HFF-Myc (cell line): Measurements from ENCODE around the gene SOSTDC1.
A peak's percentile ranks its signal among the peaks of the same experiment; 100 is the strongest.
"Not testable (repeated sequence)": the region's sequence is repeated elsewhere in the genome, so short reads cannot be mapped to it uniquely, and the experiment has no call there.

ENCODE experiments used
- DNase-seq: peaks from one replicate; pipeline ENCODE4 v3.0.0-alpha.2; 2011; ENCODE audit warnings: low read depth; ENCODE audit errors: extremely low read depth
- H3K4me3 ChIP-seq: replicated peaks from 2 replicates; pipeline ENCODE4 v1.5.1; 2011; ENCODE audit warnings: low read depth, mild to moderate bottlenecking, control low read depth, low read length
- CTCF ChIP-seq: IDR thresholded peaks from 2 replicates; pipeline ENCODE4 v1.5.1; 2012; ENCODE audit warnings: mild to moderate bottlenecking, low read depth, low read length, control low read depth; ENCODE audit errors: missing control alignments

SOSTDC1 gene

DNA sequence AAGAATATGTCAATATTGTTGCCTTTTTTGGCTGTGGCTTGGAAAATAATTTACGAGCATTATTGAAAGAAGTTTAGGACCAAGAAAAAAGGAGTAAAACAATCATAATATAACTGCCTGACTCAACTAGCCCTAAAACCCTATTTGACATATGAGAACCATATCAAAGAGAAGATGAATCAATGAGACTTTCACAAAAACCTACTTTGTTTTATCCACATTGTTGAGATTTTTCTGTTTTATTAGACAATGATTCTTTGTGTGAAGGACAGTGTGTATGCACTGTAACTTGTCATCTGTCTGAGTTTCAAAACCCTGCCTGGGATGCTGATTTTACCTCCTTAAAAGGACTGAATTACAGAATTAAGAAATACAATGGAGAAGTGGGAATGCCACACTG is 19.0 kb downstream of the SOSTDC1 start:
- no peak for TF ChIP-seq CTCF
- no peak overlapping the region for H3K4me3 ChIP-seq
- no peak for DNase-seq

DNA sequence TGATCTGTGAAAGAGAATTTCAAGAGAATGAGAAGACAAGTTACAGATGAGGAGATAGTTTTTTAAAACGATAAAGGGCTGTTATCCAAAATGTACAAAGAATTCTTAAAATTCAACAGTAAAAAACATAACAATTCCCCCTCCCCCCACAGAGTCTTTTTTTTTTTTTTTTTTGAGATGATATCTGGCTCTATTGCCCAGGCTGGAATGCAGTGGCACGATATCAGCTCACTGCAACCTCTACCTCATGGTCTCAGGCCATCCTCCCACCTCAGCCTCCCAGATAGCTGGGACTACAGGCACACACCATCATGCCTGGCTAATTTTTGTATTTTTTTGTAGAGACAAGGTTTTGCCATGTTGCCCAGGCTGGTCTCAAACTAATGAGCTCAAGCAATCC is 21.7 kb downstream of the SOSTDC1 start:
- DNase-seq, H3K4me3 ChIP-seq: not testable (repeated sequence)

GRCh38 chr7:16438988-16439387 is 26.6 kb downstream of the SOSTDC1 start:
- no peak for TF ChIP-seq CTCF
- no peak overlapping the region for H3K4me3 ChIP-seq
- DNase-seq: no peak

DNA sequence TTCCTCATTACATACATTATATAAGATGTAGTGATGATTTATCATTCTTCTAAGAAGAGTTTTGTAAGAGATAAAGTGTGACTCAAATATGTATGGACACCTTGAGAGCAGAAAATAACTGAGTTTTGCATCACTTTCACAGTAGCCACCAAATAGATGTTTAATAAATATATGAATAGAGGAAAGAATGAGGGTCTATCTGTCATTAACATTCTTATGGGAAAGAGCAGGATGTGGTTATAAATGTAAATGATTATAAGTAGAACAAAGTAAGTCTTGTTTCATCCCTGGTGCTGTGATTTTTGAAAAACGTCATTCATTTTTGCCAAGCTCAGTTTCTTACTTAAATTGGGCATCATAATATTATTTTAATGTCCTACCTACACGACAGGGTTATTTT is 29.2 kb downstream of the SOSTDC1 start:
- DNase-seq: no peak
- TF ChIP-seq CTCF: no peak
- H3K4me3 ChIP-seq: no peak overlapping the region

DNA sequence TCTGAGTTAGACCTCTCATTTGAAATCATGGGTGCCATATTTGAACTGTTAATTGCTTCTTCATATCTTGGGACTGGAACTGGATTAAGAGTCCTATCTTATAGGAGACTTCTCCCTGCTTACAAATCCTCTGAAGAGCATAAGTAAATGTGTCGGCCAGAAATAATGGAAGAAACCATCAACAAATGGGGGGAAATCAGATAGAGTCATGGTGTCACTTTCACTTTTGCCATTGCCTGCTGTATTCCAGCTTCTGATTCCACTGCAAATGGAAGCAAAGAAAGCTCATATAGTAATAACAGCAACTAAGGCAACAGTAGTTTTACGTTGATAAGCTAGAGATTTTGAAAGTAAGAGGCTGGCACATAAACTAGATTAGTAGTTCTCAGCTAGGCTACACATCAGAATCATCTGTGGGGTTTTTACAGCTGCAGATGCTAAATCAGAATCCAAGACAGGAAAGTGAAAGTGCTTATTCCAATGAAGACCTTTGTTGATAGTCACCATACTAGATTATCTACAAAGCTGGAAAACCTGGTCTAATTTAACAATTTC is 31.9 kb downstream of the SOSTDC1 start:
- no peak for TF ChIP-seq CTCF
- no peak for DNase-seq
- H3K4me3 ChIP-seq: no peak overlapping the region

DNA sequence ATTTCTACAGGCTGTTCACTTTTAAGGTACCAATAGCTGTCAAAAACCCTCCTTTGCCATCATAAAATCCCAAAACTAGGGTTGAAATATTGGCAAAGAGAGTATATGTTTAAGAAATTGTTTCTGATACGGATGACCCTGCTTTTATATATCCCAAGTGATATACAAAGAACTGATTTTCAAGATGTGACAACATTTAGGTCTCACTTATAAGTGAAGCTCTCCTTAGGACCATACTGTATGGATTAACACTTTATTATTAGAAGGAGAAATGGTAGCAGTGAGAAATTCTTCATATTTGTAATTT is 33.2 kb downstream of the SOSTDC1 start:
- no peak for DNase-seq
- no peak for TF ChIP-seq CTCF
- no peak overlapping the region for H3K4me3 ChIP-seq

DNA sequence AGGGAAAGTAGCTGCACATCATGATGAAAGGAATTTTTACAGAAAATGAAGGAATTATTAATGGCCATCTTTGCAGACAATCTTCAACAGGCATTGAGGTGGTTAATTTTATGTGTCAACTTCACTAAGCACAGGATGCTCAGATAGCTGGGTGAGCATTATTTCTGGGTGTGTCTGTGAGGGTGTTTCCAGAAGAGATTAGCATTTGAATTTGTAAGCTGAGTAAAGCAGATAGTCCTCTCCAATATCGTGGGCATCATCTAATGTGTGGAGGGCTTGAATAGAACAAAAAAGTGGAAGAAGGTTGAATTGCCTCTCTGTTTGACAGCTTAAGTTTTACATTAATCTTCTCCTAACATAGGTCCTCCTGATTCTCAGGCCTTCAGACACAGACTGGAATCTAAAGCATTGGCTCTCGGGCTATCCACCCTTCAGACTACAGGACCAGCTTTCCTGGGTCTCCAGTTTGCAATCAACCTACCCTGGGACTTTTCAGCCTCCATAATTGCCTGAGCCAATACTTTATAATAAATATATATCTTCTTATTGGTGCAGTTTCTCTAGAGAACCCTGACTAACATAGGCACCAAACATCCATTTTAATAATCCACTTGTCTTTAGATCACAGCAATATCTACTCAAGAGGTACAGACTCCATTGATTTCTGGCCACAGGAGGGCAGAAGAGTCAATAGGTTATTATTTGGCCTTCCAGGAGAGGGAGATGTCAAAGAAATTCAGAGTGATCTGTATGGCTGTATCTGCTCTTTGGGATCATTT is 33.7 kb downstream of the SOSTDC1 start:
- DNase-seq: no peak

More for the DNA sequence above, 33.7 kb downstream of the SOSTDC1 start:
- peak; percentile 38 for TF ChIP-seq CTCF
- H3K4me3 ChIP-seq: no peak overlapping the region
